T-helper 1 cell treated with Interleukin-12 subunit alpha and Interleukin-12 subunit beta and Interleukin-4 antibody, amounts not matched to agents 30 μg/mL and 1 μg/mL, for 36 hours (primary cell): ENCODE results near the gene HIVEP3.

Experiments used
- H3K27ac Mint-ChIP-seq: one replicate; pipeline ENCODE4 v1.8.0; 2021; ENCODE audit warnings: mild to moderate bottlenecking, mixed read lengths
- H3K27me3 Mint-ChIP-seq: one replicate; pipeline ENCODE4 v1.8.0; 2021; ENCODE audit warnings: low read depth, mixed read lengths
- H3K36me3 Mint-ChIP-seq: one replicate; pipeline ENCODE4 v1.8.0; 2021; ENCODE audit warnings: low read depth, mixed read lengths
- H3K4me1 Mint-ChIP-seq: one replicate; pipeline ENCODE4 v1.8.0; 2021; ENCODE audit warnings: low read depth, mixed read lengths
- H3K4me3 Mint-ChIP-seq: one replicate; pipeline ENCODE4 v1.8.0; 2021; ENCODE audit warnings: mild to moderate bottlenecking, moderate library complexity, mixed read lengths
- H3K9me3 Mint-ChIP-seq: one replicate; pipeline ENCODE4 v1.8.0; 2021; ENCODE audit warnings: mixed read lengths

Gene HIVEP3

DNA sequence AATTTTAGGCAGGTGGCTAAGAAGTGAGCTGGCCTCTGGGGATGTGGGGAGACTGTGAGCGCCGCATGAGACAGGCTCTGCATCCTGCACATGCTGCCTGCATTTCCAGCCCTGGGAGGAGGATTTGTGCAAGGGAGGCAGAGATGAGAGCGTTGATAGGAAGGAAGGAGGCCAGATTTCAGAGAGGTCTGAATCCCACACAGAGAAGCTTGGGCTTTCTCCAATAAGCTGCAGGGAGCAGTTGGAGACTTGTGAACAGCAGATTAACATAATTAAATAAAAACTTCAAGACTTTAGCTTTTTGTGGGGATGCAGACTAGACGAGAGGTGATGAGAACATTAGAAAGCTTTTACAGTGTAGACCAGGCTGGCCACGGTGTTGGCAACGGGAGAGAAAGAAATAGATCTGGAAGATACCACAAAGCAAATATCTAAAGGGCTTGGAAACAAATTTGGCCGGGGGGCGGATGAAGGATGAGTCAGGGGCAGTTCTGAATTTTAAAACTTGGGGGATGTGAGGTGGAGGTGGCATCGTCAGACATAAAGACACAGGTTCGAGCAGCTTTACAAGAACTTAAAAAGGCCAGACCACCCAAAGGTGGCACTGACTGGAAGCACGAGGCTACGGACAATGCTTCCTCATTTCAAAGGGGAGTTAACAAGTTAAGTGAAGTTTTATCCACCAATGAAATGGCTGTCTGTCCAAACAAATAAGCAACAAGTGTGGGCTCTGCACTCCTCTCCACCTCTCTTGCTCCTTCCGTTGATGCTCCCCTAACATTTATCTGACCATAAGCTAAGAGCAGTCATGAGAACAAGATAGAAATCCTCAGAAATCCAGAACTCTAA lies 57.0 kb downstream of the HIVEP3 start:
- Mint-ChIP-seq H3K4me3 (peak overlapping the region; percentile 35), H3K36me3 (peaks cover 5% of the 10 kb centered on the region), H3K27me3 (no peaks in the 10 kb centered on the region), H3K4me1 (peaks cover 26% of the 10 kb centered on the region), H3K27ac (peak overlapping the region; percentile 70), H3K9me3 (no peaks in the 10 kb centered on the region)

GRCh38 chr1:41860771-41861170 lies 58.0 kb downstream of the HIVEP3 start:
- Mint-ChIP-seq H3K27me3 (no peaks in the 10 kb centered on the region), H3K36me3 (peaks cover 5% of the 10 kb centered on the region), H3K4me1 (peaks cover 26% of the 10 kb centered on the region), H3K9me3 (no peaks in the 10 kb centered on the region), H3K27ac (no peak overlapping the region), H3K4me3 (no peak overlapping the region)

DNA sequence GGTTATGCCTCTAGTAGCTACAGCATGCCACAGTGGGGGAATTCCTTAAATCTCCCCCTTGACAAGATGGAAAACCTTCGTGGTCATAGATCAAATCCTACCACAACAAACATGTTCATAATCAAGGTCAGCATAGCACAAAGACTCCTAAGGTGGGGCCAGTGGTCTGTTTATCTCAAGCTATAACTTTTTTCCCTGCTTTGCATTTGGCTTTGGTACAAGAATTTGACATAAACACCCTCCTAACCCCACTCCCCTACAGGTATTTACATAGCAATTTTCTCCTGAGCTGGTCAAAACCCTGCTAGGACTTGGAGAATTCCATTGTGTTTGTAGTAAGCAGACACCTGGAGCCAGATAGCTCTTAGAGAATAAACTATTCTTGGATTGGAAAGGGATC lies 58.5 kb downstream of the HIVEP3 start:
- no peak overlapping the region for H3K27ac Mint-ChIP-seq
- H3K4me1 Mint-ChIP-seq, result peaks cover 26% of the 10 kb centered on the region
- no peak overlapping the region for H3K4me3 Mint-ChIP-seq
- peaks cover 9% of the 10 kb centered on the region for H3K36me3 Mint-ChIP-seq
- no peaks in the 10 kb centered on the region for H3K27me3 Mint-ChIP-seq
- H3K9me3 Mint-ChIP-seq, result peaks cover 3% of the 10 kb centered on the region

GRCh38 chr1:41859686-41860085 lies 59.0 kb downstream of the HIVEP3 start:
- Mint-ChIP-seq H3K4me3 (no peak overlapping the region), H3K27me3 (no peaks in the 10 kb centered on the region), H3K36me3 (peaks cover 9% of the 10 kb centered on the region), H3K27ac (no peak overlapping the region), H3K4me1 (peaks cover 26% of the 10 kb centered on the region), H3K9me3 (peaks cover 3% of the 10 kb centered on the region)

GRCh38 chr1:41856944-41857285 lies 61.8 kb downstream of the HIVEP3 start:
- no peaks in the 10 kb centered on the region for H3K27me3 Mint-ChIP-seq
- peaks cover 9% of the 10 kb centered on the region for H3K4me1 Mint-ChIP-seq
- peaks cover 11% of the 10 kb centered on the region for H3K9me3 Mint-ChIP-seq
- H3K27ac Mint-ChIP-seq, result no peak overlapping the region
- peaks cover 17% of the 10 kb centered on the region for H3K36me3 Mint-ChIP-seq
- H3K4me3 Mint-ChIP-seq, result no peak overlapping the region

DNA sequence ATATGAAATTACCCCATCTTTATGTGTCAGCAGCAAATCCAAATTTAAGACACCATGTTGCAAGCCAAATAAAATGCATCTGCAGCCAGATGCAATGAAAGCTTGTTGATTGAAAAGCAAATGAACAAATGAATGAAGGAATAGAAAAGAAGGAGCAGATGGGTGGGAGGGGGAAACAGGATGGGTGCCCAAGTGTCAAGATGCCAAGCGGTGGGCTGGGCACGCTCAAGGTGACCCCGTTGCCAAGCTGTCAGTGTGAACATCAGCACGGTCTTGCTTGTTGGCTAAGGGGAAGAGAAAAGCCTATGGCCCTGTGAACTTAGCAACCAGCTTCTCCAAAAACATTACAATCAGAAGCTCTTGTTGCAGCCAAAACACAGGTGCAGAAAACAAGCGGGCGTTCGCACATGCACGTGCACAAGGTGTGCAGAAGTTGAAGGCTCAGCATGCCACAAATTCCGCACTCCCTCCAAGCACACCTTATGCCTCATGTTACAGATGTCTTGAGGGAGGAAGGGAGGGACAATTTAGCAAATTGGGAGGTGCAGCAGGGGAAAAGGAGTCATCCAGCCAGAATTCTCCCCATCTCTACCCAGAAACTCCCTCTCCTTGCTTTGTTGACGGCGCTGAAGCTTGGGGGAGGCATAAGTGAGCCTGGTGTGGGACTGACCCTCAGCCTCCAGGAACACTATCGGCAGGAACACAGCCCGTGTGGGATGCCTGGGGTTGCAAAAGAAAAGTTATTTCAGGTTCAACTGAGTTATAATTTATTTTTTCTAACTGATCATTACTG lies 62.4 kb downstream of the HIVEP3 start:
- Mint-ChIP-seq H3K9me3 (peaks cover 11% of the 10 kb centered on the region), H3K4me1 (peaks cover 7% of the 10 kb centered on the region), H3K27me3 (no peaks in the 10 kb centered on the region), H3K36me3 (peaks cover 17% of the 10 kb centered on the region), H3K27ac (no peak overlapping the region), H3K4me3 (no peak overlapping the region)

DNA sequence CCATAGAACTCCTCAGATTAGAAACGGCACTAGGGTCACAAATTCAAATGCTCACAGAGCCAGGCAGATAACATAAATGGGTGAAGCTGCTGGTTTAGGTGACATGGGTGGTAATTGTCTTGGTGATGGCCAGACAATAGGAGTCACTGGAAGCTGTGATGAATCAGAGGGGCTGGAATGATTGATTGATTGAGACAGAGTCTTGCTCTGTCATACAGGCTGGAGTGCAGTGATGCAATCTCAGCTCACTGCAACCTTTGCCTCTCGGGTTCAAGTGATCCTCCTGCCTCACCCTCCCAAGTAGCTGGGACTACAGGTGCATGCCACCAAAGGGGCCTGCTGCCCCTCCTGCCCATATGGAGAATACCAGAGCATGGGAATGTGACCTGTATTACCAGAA lies 63.0 kb downstream of the HIVEP3 start:
- H3K4me1 Mint-ChIP-seq, result peaks cover 7% of the 10 kb centered on the region
- no peak overlapping the region for H3K4me3 Mint-ChIP-seq
- H3K27me3 Mint-ChIP-seq, result no peaks in the 10 kb centered on the region
- no peak overlapping the region for H3K27ac Mint-ChIP-seq
- H3K9me3 Mint-ChIP-seq, result peaks cover 11% of the 10 kb centered on the region
- peaks cover 17% of the 10 kb centered on the region for H3K36me3 Mint-ChIP-seq

GRCh38 chr1:41853907-41854306 lies 64.8 kb downstream of the HIVEP3 start:
- Mint-ChIP-seq H3K36me3 (peaks cover 17% of the 10 kb centered on the region), H3K4me3 (no peak overlapping the region), H3K9me3 (peaks cover 11% of the 10 kb centered on the region), H3K4me1 (peaks cover 14% of the 10 kb centered on the region), H3K27ac (no peak overlapping the region), H3K27me3 (no peaks in the 10 kb centered on the region)

- peaks cover 11% of the 10 kb centered on the region for H3K9me3 Mint-ChIP-seq
- peaks cover 14% of the 10 kb centered on the region for H3K36me3 Mint-ChIP-seq
- no peak overlapping the region for H3K27ac Mint-ChIP-seq
- H3K4me3 Mint-ChIP-seq, result no peak overlapping the region
- peaks cover 16% of the 10 kb centered on the region for H3K4me1 Mint-ChIP-seq
- H3K27me3 Mint-ChIP-seq, result no peaks in the 10 kb centered on the region
Measured at GRCh38 chr1:41852091-41852490, 66.6 kb downstream of the HIVEP3 start.

DNA sequence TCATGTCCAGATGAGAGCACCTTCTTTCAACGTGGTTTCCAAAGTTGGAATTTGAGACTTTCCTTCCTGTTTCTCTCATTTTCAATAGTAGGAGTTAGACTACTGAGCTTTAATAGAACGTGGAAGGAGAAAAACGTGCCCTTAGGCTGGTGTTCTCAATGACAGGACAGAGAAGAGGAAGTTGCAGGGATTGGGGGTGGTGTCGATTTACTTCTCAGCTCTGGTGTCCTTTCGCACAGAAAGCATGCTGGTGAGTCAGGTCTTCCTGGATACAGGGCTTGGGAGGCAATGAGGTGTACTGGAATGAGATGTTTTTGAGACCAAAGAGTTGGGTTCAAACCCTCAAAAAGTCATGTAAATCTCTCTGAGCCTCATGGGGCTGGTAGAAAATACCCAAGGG lies 67.1 kb downstream of the HIVEP3 start:
- no peak overlapping the region for H3K4me3 Mint-ChIP-seq
- peaks cover 11% of the 10 kb centered on the region for H3K9me3 Mint-ChIP-seq
- H3K27me3 Mint-ChIP-seq, result no peaks in the 10 kb centered on the region
- H3K4me1 Mint-ChIP-seq, result peaks cover 21% of the 10 kb centered on the region
- H3K27ac Mint-ChIP-seq, result no peak overlapping the region
- H3K36me3 Mint-ChIP-seq, result peaks cover 14% of the 10 kb centered on the region

DNA sequence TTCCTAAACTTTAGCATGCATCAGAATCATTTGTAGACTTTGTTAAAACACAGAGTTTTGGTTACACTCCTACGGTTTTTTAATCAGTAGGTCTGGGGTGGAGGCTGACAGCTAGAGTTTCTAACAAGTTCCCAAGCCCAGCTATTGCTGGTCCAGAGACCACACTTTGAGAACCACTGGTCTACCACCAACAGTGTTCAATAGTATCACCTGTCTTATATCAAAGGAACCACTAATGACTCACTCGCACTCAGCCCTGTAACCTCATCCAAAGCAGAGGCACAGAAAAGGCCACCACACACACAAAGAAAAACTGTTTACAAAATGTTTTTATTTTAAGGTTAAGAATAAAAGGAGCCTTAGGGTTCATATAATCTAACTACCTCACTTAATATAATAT lies 68.7 kb downstream of the HIVEP3 start:
- Mint-ChIP-seq H3K9me3 (peaks cover 7% of the 10 kb centered on the region), H3K4me1 (peaks cover 22% of the 10 kb centered on the region), H3K36me3 (peaks cover 14% of the 10 kb centered on the region), H3K4me3 (no peak overlapping the region), H3K27me3 (no peaks in the 10 kb centered on the region), H3K27ac (peak overlapping the region; percentile 23)

DNA sequence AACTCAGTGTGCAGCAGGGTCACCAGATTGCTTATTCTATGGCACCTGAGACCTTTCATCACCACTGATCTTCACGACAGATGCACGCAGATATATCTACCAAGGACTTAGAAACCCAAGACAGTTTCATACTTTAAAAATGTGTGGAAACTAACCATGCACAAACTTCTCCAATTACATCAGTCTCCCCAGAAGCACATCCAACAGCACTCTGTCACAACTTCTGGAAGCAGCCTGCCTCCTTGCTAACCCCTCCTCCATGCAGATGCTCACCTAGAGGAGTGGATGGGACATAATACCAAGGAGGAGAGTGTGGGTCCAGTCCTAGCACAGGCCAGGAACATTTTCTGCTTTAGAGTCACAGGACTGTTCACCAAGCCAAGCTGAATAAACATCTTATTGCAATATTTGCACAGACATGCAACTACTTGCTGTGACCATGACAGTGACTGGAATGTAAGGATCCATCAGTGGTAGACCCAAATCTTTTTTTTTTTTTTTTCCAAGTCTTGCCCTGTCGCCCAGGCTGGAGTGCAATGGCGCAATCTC lies 69.4 kb downstream of the HIVEP3 start:
- Mint-ChIP-seq H3K27me3 (no peaks in the 10 kb centered on the region), H3K4me1 (peaks cover 22% of the 10 kb centered on the region), H3K9me3 (peaks cover 7% of the 10 kb centered on the region), H3K27ac (no peak overlapping the region), H3K4me3 (no peak overlapping the region), H3K36me3 (peaks cover 14% of the 10 kb centered on the region)

DNA sequence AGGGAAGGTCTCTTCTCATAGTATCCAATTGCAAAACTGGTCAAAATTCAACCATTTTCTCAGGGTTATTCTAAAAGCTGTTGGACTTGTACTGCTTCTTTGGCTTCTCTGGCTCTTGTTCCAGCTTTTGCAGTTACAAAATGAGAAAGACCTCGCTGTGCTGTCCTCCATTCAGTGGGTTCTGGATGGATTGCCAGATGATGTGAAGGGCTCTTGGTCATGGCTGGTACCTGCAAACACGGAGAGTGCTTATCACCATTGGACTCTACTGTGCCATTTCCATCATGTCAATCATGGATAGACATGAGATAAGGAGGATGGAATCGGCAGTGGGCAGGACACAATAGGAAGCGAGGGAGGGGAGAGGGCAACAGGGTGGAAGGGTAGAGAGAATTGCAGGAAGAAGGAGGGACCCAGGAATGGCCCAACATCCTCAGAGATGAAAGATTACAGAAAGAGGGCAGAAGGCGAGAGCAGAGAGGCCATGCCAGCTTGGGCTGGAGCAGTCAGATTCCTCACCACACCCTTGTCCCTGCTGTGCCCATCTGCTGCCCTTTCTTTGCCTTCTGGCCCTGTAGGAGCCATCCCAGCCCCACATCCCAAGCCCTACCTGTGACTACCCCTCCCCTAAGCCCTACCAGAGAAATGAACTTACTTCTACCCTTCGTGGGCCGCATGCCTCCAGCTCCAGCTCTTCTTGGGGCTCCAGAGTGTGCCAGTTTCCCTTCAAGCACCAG lies 70.3 kb downstream of the HIVEP3 start:
- Mint-ChIP-seq H3K4me1 (peaks cover 24% of the 10 kb centered on the region), H3K9me3 (peaks cover 4% of the 10 kb centered on the region), H3K36me3 (peaks cover 12% of the 10 kb centered on the region), H3K27ac (no peak overlapping the region), H3K27me3 (no peaks in the 10 kb centered on the region), H3K4me3 (no peak overlapping the region)

GRCh38 chr1:41847733-41848132 lies 71.0 kb downstream of the HIVEP3 start:
- Mint-ChIP-seq H3K27ac (no peak overlapping the region), H3K36me3 (peaks cover 8% of the 10 kb centered on the region), H3K4me1 (peaks cover 24% of the 10 kb centered on the region), H3K4me3 (no peak overlapping the region), H3K27me3 (no peaks in the 10 kb centered on the region), H3K9me3 (no peaks in the 10 kb centered on the region)
